ENCODE data around the gene TRAPPC1. TPM values are rescaled to one million over a fixed set of nuclear protein-coding genes. Genes with fewer than 3 reads are reported as not detected.

Gene TRAPPC1
- total and polyA plus RNA-seq, 4 experiments from 2014 or later, result 116 to 240 (median 178) TPM

- ChIA-PET CTCF (ENCODE audit: partially characterized antibody) (no interaction called here), POLR2A (ENCODE audit: partially characterized antibody) (interaction anchor here (1.0 kb wide), 1 partner anchor 9 kb away, joined by 4 read pairs; no protein-coding TSS in a partner anchor)
- Mint-ChIP-seq H3K4me1 (peaks cover 4 to 9% (median 4%) of the 10 kb centered on the region in 4 donors), H3K27me3 (no peaks in the 10 kb centered on the region), H3K27ac (peak overlapping the region in 1 of 7 donors; percentile 76), H3K36me3 (peaks cover 65 to 75% of the 10 kb centered on the region in 2 donors), H3K4me3 (no peak overlapping the region), H3K9me3 (peaks cover 0 to 1% (median 0%) of the 10 kb centered on the region in 8 donors)
- intact Hi-C loops (cut with micrococcal nuclease), result no loop called here
- no peaks in the 10 kb centered on the region for H3K27me3 ChIP-seq (ENCODE audit: insufficient read depth, low read length)
- H3K9me3 ChIP-seq (ENCODE audit: control insufficient read depth in 1 of 2, low read length in 2 of 2), result no peaks in the 10 kb centered on the region
- peaks cover 76% of the 10 kb centered on the region for H3K36me3 ChIP-seq (ENCODE audit: insufficient read depth, low read length)
- H3K27ac ChIP-seq (ENCODE audit: low read depth, low read length), result no peak overlapping the region
- no peak for DNase-seq
- H3K4me1 ChIP-seq (ENCODE audit: insufficient read depth, low read length), result peaks cover 4% of the 10 kb centered on the region
- H3K4me3 ChIP-seq (ENCODE audit: low read length in 2 of 2), result no peak overlapping the region
These were observed 22.7 kb downstream of the TRAPPC1 start for GRCh38 chr17:7909089-7909488.

- DNase-seq, result no peak
- Mint-ChIP-seq H3K27me3 (no peaks in the 10 kb centered on the region), H3K36me3 (peaks cover 86 to 90% of the 10 kb centered on the region in 2 donors), H3K9me3 (no peaks in the 10 kb centered on the region), H3K4me1 (peaks cover 0 to 2% (median 0%) of the 10 kb centered on the region in 4 donors), H3K27ac (peak overlapping the region in 3 of 7 donors; percentile 2 to 60 (median 60)), H3K4me3 (no peak overlapping the region)
- ChIA-PET CTCF (ENCODE audit: partially characterized antibody) (interaction anchor here (0.7 to 1.5 kb wide), 4 partner anchors 83 to 87 kb away, joined by 3 to 5 read pairs (median 4); no protein-coding TSS in a partner anchor), POLR2A (ENCODE audit: partially characterized antibody) (interaction anchor here (0.7 kb wide), 2 partner anchors 18 to 86 kb away, joined by 3 to 4 read pairs; no protein-coding TSS in a partner anchor)
- Histone ChIP-seq H3K27me3 (ENCODE audit: insufficient read depth, low read length) (no peaks in the 10 kb centered on the region), H3K4me1 (ENCODE audit: insufficient read depth, low read length) (no peaks in the 10 kb centered on the region), H3K36me3 (ENCODE audit: insufficient read depth, low read length) (peaks cover 90% of the 10 kb centered on the region), H3K27ac (ENCODE audit: low read depth, low read length) (no peak overlapping the region), H3K9me3 (ENCODE audit: control insufficient read depth in 1 of 2, low read length in 2 of 2) (no peaks in the 10 kb centered on the region), H3K4me3 (ENCODE audit: low read length in 2 of 2) (no peak overlapping the region)
- intact Hi-C loops (cut with micrococcal nuclease), result no loop called here
These were observed 28.3 kb downstream of the TRAPPC1 start for GRCh38 chr17:7903154-7904103.

- intact Hi-C loops (cut with micrococcal nuclease), result no loop called here
- H3K27ac ChIP-seq (ENCODE audit: low read depth, low read length), result no peak overlapping the region
- Mint-ChIP-seq H3K4me1 (peaks cover 7 to 27% (median 11%) of the 10 kb centered on the region in 4 donors), H3K27me3 (no peaks in the 10 kb centered on the region), H3K9me3 (no peaks in the 10 kb centered on the region), H3K4me3 (no peak overlapping the region), H3K36me3 (peaks cover 65 to 84% of the 10 kb centered on the region in 2 donors), H3K27ac (peak overlapping the region; percentile 11 to 82 (median 38))
- no peak overlapping the region for H3K4me3 ChIP-seq (ENCODE audit: low read length in 2 of 2)
- no peaks in the 10 kb centered on the region for H3K4me1 ChIP-seq (ENCODE audit: insufficient read depth, low read length)
- peaks cover 80% of the 10 kb centered on the region for H3K36me3 ChIP-seq (ENCODE audit: insufficient read depth, low read length)
- no peaks in the 10 kb centered on the region for H3K9me3 ChIP-seq (ENCODE audit: control insufficient read depth in 1 of 2, low read length in 2 of 2)
- POLR2A ChIA-PET (ENCODE audit: partially characterized antibody), result interaction anchor here (1.2 to 1.9 kb wide), 5 partner anchors 12 to 41 kb away, joined by 3 to 7 read pairs (median 5); partner anchors contain the start of genes CYB5D1, NAA38 and RNF227
- no peaks in the 10 kb centered on the region for H3K27me3 ChIP-seq (ENCODE audit: insufficient read depth, low read length)
- DNase-seq, result peak; percentile 29 to 43 (median 36)
- CTCF ChIA-PET (ENCODE audit: partially characterized antibody), result interaction anchor here (1.2 to 5.4 kb wide), 12 partner anchors 13 to 92 kb away, joined by 3 to 55 read pairs (median 6); partner anchors contain the start of gene NAA38
These were observed 34.0 kb downstream of the TRAPPC1 start for GRCh38 chr17:7897773-7898172.

DNA sequence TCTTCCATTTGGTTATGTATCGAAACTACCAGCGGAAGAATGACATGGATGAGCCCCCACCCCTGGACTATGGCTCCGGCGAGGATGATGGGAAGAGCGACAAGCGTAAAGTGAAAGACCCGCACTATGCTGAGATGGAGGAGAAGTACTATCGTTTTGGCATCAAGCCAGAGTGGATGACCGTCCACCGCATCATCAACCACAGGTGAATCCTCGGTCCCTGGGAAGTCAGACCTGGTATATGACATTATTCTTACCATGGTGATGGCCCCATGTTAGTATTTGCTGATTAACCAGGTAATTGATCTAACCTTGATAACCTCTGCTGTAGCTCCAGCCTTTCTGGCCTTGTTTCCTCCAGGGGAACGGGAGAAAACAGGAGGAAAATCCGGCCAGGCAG, 34.7 kb downstream of the TRAPPC1 start:
- no peak overlapping the region for H3K4me3 Mint-ChIP-seq
- peak overlapping the region in 4 of 7 donors; percentile 24 to 89 (median 32) for H3K27ac Mint-ChIP-seq
- no peaks in the 10 kb centered on the region for H3K9me3 Mint-ChIP-seq
- Histone ChIP-seq H3K4me1 (ENCODE audit: insufficient read depth, low read length) (no peaks in the 10 kb centered on the region), H3K4me3 (ENCODE audit: low read length in 2 of 2) (no peak overlapping the region), H3K36me3 (ENCODE audit: insufficient read depth, low read length) (peaks cover 78% of the 10 kb centered on the region), H3K27me3 (ENCODE audit: insufficient read depth, low read length) (no peaks in the 10 kb centered on the region), H3K27ac (ENCODE audit: low read depth, low read length) (no peak overlapping the region), H3K9me3 (ENCODE audit: control insufficient read depth in 1 of 2, low read length in 2 of 2) (no peaks in the 10 kb centered on the region)
- POLR2A ChIA-PET (ENCODE audit: partially characterized antibody), result interaction anchor here (1.3 to 1.9 kb wide), 3 partner anchors 11 to 40 kb away, joined by 5 to 7 read pairs (median 7); partner anchors contain the start of genes CYB5D1, NAA38 and RNF227
- H3K4me1 Mint-ChIP-seq, result peaks cover 7 to 27% (median 11%) of the 10 kb centered on the region in 4 donors
- peaks cover 62 to 80% of the 10 kb centered on the region in 2 donors for H3K36me3 Mint-ChIP-seq
- CTCF ChIA-PET (ENCODE audit: partially characterized antibody), result interaction anchor here (0.6 to 5.4 kb wide), 12 partner anchors 16 to 92 kb away, joined by 3 to 55 read pairs (median 6); partner anchors contain the start of gene NAA38
- intact Hi-C loops (cut with micrococcal nuclease), result no loop called here
- no peak for DNase-seq
- H3K27me3 Mint-ChIP-seq, result no peaks in the 10 kb centered on the region

DNA sequence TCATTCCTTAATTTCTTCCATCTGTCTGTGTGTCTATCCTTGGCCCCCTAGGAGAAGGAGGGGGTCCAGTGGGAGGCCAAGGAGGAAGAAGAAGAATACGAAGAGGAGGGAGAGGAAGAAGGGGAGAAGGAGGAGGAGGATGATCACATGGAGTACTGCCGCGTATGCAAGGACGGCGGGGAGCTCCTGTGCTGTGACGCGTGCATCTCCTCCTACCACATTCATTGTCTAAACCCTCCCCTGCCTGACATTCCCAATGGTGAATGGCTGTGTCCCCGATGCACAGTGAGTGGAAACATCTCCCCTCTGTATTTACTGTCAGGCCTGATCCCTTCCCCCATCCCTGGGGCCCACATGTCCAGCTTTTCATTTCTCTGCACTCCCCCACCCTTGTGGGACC, 36.9 kb downstream of the TRAPPC1 start:
- no peaks in the 10 kb centered on the region for H3K9me3 ChIP-seq (ENCODE audit: control insufficient read depth in 1 of 2, low read length in 2 of 2)
- no peak for DNase-seq
- Mint-ChIP-seq H3K36me3 (peaks cover 70 to 82% of the 10 kb centered on the region in 2 donors), H3K27ac (peak overlapping the region in 4 of 7 donors; percentile 7 to 66 (median 16)), H3K4me1 (peaks cover 7 to 37% (median 14%) of the 10 kb centered on the region in 4 donors), H3K27me3 (no peaks in the 10 kb centered on the region), H3K4me3 (no peak overlapping the region), H3K9me3 (no peaks in the 10 kb centered on the region)
- intact Hi-C loops (cut with micrococcal nuclease), result no loop called here
- no peak overlapping the region for H3K4me3 ChIP-seq (ENCODE audit: low read length in 2 of 2)
- H3K36me3 ChIP-seq (ENCODE audit: insufficient read depth, low read length), result peaks cover 84% of the 10 kb centered on the region
- no peaks in the 10 kb centered on the region for H3K27me3 ChIP-seq (ENCODE audit: insufficient read depth, low read length)
- H3K27ac ChIP-seq (ENCODE audit: low read depth, low read length), result no peak overlapping the region
- H3K4me1 ChIP-seq (ENCODE audit: insufficient read depth, low read length), result peaks cover 2% of the 10 kb centered on the region
- ChIA-PET CTCF (ENCODE audit: partially characterized antibody) (interaction anchor here (1.0 to 1.2 kb wide), 2 partner anchors 32 to 96 kb away, joined by 3 to 4 read pairs; no protein-coding TSS in a partner anchor), POLR2A (ENCODE audit: partially characterized antibody) (no interaction called here)

- ChIA-PET CTCF (ENCODE audit: partially characterized antibody) (interaction anchor here (1.0 to 1.2 kb wide), 2 partner anchors 31 to 96 kb away, joined by 3 to 4 read pairs; no protein-coding TSS in a partner anchor), POLR2A (ENCODE audit: partially characterized antibody) (no interaction called here)
- peaks cover 64 to 81% of the 10 kb centered on the region in 2 donors for H3K36me3 Mint-ChIP-seq
- Histone ChIP-seq H3K9me3 (ENCODE audit: control insufficient read depth in 1 of 2, low read length in 2 of 2) (no peaks in the 10 kb centered on the region), H3K36me3 (ENCODE audit: insufficient read depth, low read length) (peaks cover 83% of the 10 kb centered on the region), H3K27ac (ENCODE audit: low read depth, low read length) (no peak overlapping the region), H3K4me1 (ENCODE audit: insufficient read depth, low read length) (peaks cover 8% of the 10 kb centered on the region), H3K27me3 (ENCODE audit: insufficient read depth, low read length) (no peaks in the 10 kb centered on the region), H3K4me3 (ENCODE audit: low read length in 2 of 2) (no peak overlapping the region)
- intact Hi-C loops (cut with micrococcal nuclease), result no loop called here
- H3K9me3 Mint-ChIP-seq, result no peaks in the 10 kb centered on the region
- H3K4me3 Mint-ChIP-seq, result no peak overlapping the region
- peak overlapping the region in 3 of 7 donors; percentile 27 to 57 (median 45) for H3K27ac Mint-ChIP-seq
- H3K27me3 Mint-ChIP-seq, result no peaks in the 10 kb centered on the region
- peaks cover 7 to 37% (median 16%) of the 10 kb centered on the region in 4 donors for H3K4me1 Mint-ChIP-seq
- no peak for DNase-seq
These were observed 37.5 kb downstream of the TRAPPC1 start for GRCh38 chr17:7894226-7894625.

Measured in CD4-positive, alpha-beta memory T cell (primary cell).